ENCODE results near the gene SLC40A1.

Gene SLC40A1

DNA sequence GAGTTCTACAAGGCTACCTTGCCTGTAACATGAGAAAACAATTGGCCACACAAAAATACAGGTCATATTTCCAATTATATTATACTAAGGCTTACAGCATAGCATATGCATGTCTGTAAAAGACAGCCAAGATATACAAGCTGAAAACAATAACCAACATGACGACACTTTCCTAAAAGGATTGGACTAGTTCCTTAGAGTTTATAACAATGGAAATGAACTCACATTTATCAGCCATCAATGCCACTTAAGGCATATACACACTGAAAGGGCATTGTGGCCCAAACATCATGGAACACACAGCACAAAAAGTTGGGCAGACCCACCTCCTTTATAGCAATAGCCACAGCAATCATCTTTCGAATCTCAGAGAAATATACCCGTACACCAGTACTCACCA lies 52.0 kb downstream of the SLC40A1 start:
- Histone ChIP-seq H3K4me3 (ENCODE audit: low read depth in 1 of 5, low read length in 5 of 5) (no peak overlapping the region), H3K4me1 (ENCODE audit: control insufficient read depth in 5 of 5, insufficient read depth in 5 of 5, low read length in 5 of 5) (peaks cover 0 to 19% (median 17%) of the 10 kb centered on the region in 5 donors), H3K9ac (ENCODE audit: low read length in 5 of 5) (no peak overlapping the region), H3K9me3 (ENCODE audit: control insufficient read depth in 5 of 5, low read length in 5 of 5) (no peaks in the 10 kb centered on the region), H3K36me3 (ENCODE audit: control insufficient read depth in 5 of 5, insufficient read depth in 5 of 5, low read length in 5 of 5) (no peaks in the 10 kb centered on the region), H3K27me3 (ENCODE audit: control insufficient read depth in 5 of 5, insufficient read depth in 4 of 5, low read length in 5 of 5) (no peaks in the 10 kb centered on the region), H3K27ac (ENCODE audit: low read depth, low read length) (no peak overlapping the region)

- H3K4me1 ChIP-seq (ENCODE audit: control insufficient read depth in 5 of 5, insufficient read depth in 5 of 5, low read length in 5 of 5) = peaks cover 0 to 17% (median 16%) of the 10 kb centered on the region in 5 donors
- no peaks in the 10 kb centered on the region for H3K27me3 ChIP-seq (ENCODE audit: control insufficient read depth in 5 of 5, insufficient read depth in 4 of 5, low read length in 5 of 5)
- H3K27ac ChIP-seq (ENCODE audit: low read depth, low read length) = no peak overlapping the region
- H3K9me3 ChIP-seq (ENCODE audit: control insufficient read depth in 5 of 5, low read length in 5 of 5) = no peaks in the 10 kb centered on the region
- H3K36me3 ChIP-seq (ENCODE audit: control insufficient read depth in 5 of 5, insufficient read depth in 5 of 5, low read length in 5 of 5) = no peaks in the 10 kb centered on the region
- H3K4me3 ChIP-seq (ENCODE audit: low read depth in 1 of 5, low read length in 5 of 5) = no peak overlapping the region
- H3K9ac ChIP-seq (ENCODE audit: low read length in 5 of 5) = no peak overlapping the region
Observed at GRCh38 chr2:189527812-189528592, 52.6 kb downstream of the SLC40A1 start.

GRCh38 chr2:189527041-189527750 lies 53.4 kb downstream of the SLC40A1 start:
- Histone ChIP-seq H3K27ac (ENCODE audit: low read depth, low read length) (no peak overlapping the region), H3K4me3 (ENCODE audit: low read depth in 1 of 5, low read length in 5 of 5) (peak overlapping the region in 1 of 5 donors; percentile 9), H3K9me3 (ENCODE audit: control insufficient read depth in 5 of 5, low read length in 5 of 5) (no peaks in the 10 kb centered on the region), H3K27me3 (ENCODE audit: control insufficient read depth in 5 of 5, insufficient read depth in 4 of 5, low read length in 5 of 5) (no peaks in the 10 kb centered on the region), H3K4me1 (ENCODE audit: control insufficient read depth in 5 of 5, insufficient read depth in 5 of 5, low read length in 5 of 5) (peaks cover 4 to 24% (median 24%) of the 10 kb centered on the region in 5 donors), H3K36me3 (ENCODE audit: control insufficient read depth in 5 of 5, insufficient read depth in 5 of 5, low read length in 5 of 5) (no peaks in the 10 kb centered on the region), H3K9ac (ENCODE audit: low read length in 5 of 5) (no peak overlapping the region)

GRCh38 chr2:189526241-189526640 lies 54.3 kb downstream of the SLC40A1 start:
- Histone ChIP-seq H3K9ac (ENCODE audit: low read length in 5 of 5) (no peak overlapping the region), H3K9me3 (ENCODE audit: control insufficient read depth in 5 of 5, low read length in 5 of 5) (no peaks in the 10 kb centered on the region), H3K27ac (ENCODE audit: low read depth, low read length) (no peak overlapping the region), H3K36me3 (ENCODE audit: control insufficient read depth in 5 of 5, insufficient read depth in 5 of 5, low read length in 5 of 5) (no peaks in the 10 kb centered on the region), H3K4me3 (ENCODE audit: low read depth in 1 of 5, low read length in 5 of 5) (no peak overlapping the region), H3K27me3 (ENCODE audit: control insufficient read depth in 5 of 5, insufficient read depth in 4 of 5, low read length in 5 of 5) (no peaks in the 10 kb centered on the region), H3K4me1 (ENCODE audit: control insufficient read depth in 5 of 5, insufficient read depth in 5 of 5, low read length in 5 of 5) (peaks cover 4 to 28% (median 24%) of the 10 kb centered on the region in 5 donors)

- H3K9me3 ChIP-seq (ENCODE audit: control insufficient read depth in 5 of 5, low read length in 5 of 5) = no peaks in the 10 kb centered on the region
- no peak overlapping the region for H3K27ac ChIP-seq (ENCODE audit: low read depth, low read length)
- no peaks in the 10 kb centered on the region for H3K36me3 ChIP-seq (ENCODE audit: control insufficient read depth in 5 of 5, insufficient read depth in 5 of 5, low read length in 5 of 5)
- H3K27me3 ChIP-seq (ENCODE audit: control insufficient read depth in 5 of 5, insufficient read depth in 4 of 5, low read length in 5 of 5) = no peaks in the 10 kb centered on the region
- H3K4me1 ChIP-seq (ENCODE audit: control insufficient read depth in 5 of 5, insufficient read depth in 5 of 5, low read length in 5 of 5) = peaks cover 4 to 28% (median 24%) of the 10 kb centered on the region in 5 donors
- no peak overlapping the region for H3K4me3 ChIP-seq (ENCODE audit: low read depth in 1 of 5, low read length in 5 of 5)
- no peak overlapping the region for H3K9ac ChIP-seq (ENCODE audit: low read length in 5 of 5)
Observed at GRCh38 chr2:189524746-189525145, 55.8 kb downstream of the SLC40A1 start.

GRCh38 chr2:189522435-189523151 lies 58.0 kb downstream of the SLC40A1 start:
- peak overlapping the region; percentile 24 for H3K27ac ChIP-seq (ENCODE audit: low read depth, low read length)
- H3K27me3 ChIP-seq (ENCODE audit: control insufficient read depth in 5 of 5, insufficient read depth in 4 of 5, low read length in 5 of 5) = no peaks in the 10 kb centered on the region
- no peak overlapping the region for H3K4me3 ChIP-seq (ENCODE audit: low read depth in 1 of 5, low read length in 5 of 5)
- peaks cover 4 to 21% (median 19%) of the 10 kb centered on the region in 5 donors for H3K4me1 ChIP-seq (ENCODE audit: control insufficient read depth in 5 of 5, insufficient read depth in 5 of 5, low read length in 5 of 5)
- H3K9ac ChIP-seq (ENCODE audit: low read length in 5 of 5) = no peak overlapping the region
- no peaks in the 10 kb centered on the region for H3K36me3 ChIP-seq (ENCODE audit: control insufficient read depth in 5 of 5, insufficient read depth in 5 of 5, low read length in 5 of 5)
- H3K9me3 ChIP-seq (ENCODE audit: control insufficient read depth in 5 of 5, low read length in 5 of 5) = no peaks in the 10 kb centered on the region

DNA sequence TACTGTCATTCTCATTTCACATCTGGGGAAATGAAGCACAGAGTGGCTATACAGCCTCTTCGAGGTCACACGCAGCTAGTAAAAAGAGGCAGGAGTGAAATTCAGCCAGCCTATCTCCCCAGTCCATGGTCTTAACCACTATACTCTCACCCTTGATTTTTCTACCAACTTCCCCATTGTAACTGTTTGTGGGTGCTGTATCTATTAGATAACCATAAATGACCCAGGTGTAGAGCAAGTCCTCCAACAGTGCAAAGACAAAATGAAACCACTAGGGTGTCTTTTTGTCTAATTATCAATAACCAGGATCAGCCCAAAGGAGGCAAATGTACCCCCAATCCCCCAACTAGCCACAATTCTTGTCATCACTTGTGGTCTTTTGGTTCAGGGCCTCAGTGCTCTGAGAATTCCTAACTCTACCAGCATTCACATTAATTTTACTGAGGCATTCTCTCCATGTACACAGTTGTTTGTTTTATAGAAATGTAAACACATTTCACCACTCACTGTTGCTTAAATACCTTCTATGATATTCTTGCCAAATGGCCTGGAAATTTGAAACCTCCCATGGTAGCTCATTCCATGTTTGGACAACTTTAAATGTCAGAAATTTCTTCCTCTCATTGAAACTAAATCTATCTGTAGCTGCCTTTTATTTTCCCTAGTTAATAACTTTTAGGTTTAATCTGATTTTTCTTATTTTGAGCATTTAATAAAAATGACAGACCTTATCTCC lies 58.7 kb downstream of the SLC40A1 start:
- Histone ChIP-seq H3K9me3 (ENCODE audit: control insufficient read depth in 5 of 5, low read length in 5 of 5) (no peaks in the 10 kb centered on the region), H3K9ac (ENCODE audit: low read length in 5 of 5) (no peak overlapping the region), H3K36me3 (ENCODE audit: control insufficient read depth in 5 of 5, insufficient read depth in 5 of 5, low read length in 5 of 5) (no peaks in the 10 kb centered on the region), H3K27me3 (ENCODE audit: control insufficient read depth in 5 of 5, insufficient read depth in 4 of 5, low read length in 5 of 5) (no peaks in the 10 kb centered on the region), H3K4me1 (ENCODE audit: control insufficient read depth in 5 of 5, insufficient read depth in 5 of 5, low read length in 5 of 5) (peaks cover 4 to 16% (median 12%) of the 10 kb centered on the region in 5 donors), H3K4me3 (ENCODE audit: low read depth in 1 of 5, low read length in 5 of 5) (no peak overlapping the region), H3K27ac (ENCODE audit: low read depth, low read length) (no peak overlapping the region)

GRCh38 chr2:189519631-189520387 lies 60.8 kb downstream of the SLC40A1 start:
- Histone ChIP-seq H3K4me3 (ENCODE audit: low read depth in 1 of 5, low read length in 5 of 5) (no peak overlapping the region), H3K9ac (ENCODE audit: low read length in 5 of 5) (no peak overlapping the region), H3K4me1 (ENCODE audit: control insufficient read depth in 5 of 5, insufficient read depth in 5 of 5, low read length in 5 of 5) (peaks cover 4 to 27% (median 16%) of the 10 kb centered on the region in 5 donors), H3K27me3 (ENCODE audit: control insufficient read depth in 5 of 5, insufficient read depth in 4 of 5, low read length in 5 of 5) (no peaks in the 10 kb centered on the region), H3K36me3 (ENCODE audit: control insufficient read depth in 5 of 5, insufficient read depth in 5 of 5, low read length in 5 of 5) (no peaks in the 10 kb centered on the region), H3K9me3 (ENCODE audit: control insufficient read depth in 5 of 5, low read length in 5 of 5) (no peaks in the 10 kb centered on the region), H3K27ac (ENCODE audit: low read depth, low read length) (no peak overlapping the region)

GRCh38 chr2:189517847-189518535 lies 62.6 kb downstream of the SLC40A1 start:
- Histone ChIP-seq H3K4me3 (ENCODE audit: low read depth in 1 of 5, low read length in 5 of 5) (no peak overlapping the region), H3K9me3 (ENCODE audit: control insufficient read depth in 5 of 5, low read length in 5 of 5) (no peaks in the 10 kb centered on the region), H3K9ac (ENCODE audit: low read length in 5 of 5) (no peak overlapping the region), H3K27ac (ENCODE audit: low read depth, low read length) (no peak overlapping the region), H3K4me1 (ENCODE audit: control insufficient read depth in 5 of 5, insufficient read depth in 5 of 5, low read length in 5 of 5) (peaks cover 4 to 31% (median 15%) of the 10 kb centered on the region in 5 donors), H3K27me3 (ENCODE audit: control insufficient read depth in 5 of 5, insufficient read depth in 4 of 5, low read length in 5 of 5) (no peaks in the 10 kb centered on the region), H3K36me3 (ENCODE audit: control insufficient read depth in 5 of 5, insufficient read depth in 5 of 5, low read length in 5 of 5) (no peaks in the 10 kb centered on the region)
